Raji (cell line): ENCODE results near the gene PRKCSH.

ENCODE experiments used
- POLR2A ChIP-seq: IDR thresholded peaks from 2 replicates; pipeline ENCODE4 v1.6.1; 2011; ENCODE audit warnings: low read depth, low read length, control low read depth; ENCODE audit not compliant: insufficient read depth

PRKCSH gene

GRCh38 chr19:11480715-11481533, 45.5 kb downstream of the PRKCSH start, which contains the start of gene ELAVL3:
Gene ELAVL3, minus strand, starts transcription at chr19:11481046. Its CDS starts 438 bp downstream, at chr19:11480608.
- TF ChIP-seq POLR2A = no peak

GRCh38 chr19:11481534-11482383, 46.3 kb downstream of the PRKCSH start:
- TF ChIP-seq POLR2A = peak; percentile 88

DNA sequence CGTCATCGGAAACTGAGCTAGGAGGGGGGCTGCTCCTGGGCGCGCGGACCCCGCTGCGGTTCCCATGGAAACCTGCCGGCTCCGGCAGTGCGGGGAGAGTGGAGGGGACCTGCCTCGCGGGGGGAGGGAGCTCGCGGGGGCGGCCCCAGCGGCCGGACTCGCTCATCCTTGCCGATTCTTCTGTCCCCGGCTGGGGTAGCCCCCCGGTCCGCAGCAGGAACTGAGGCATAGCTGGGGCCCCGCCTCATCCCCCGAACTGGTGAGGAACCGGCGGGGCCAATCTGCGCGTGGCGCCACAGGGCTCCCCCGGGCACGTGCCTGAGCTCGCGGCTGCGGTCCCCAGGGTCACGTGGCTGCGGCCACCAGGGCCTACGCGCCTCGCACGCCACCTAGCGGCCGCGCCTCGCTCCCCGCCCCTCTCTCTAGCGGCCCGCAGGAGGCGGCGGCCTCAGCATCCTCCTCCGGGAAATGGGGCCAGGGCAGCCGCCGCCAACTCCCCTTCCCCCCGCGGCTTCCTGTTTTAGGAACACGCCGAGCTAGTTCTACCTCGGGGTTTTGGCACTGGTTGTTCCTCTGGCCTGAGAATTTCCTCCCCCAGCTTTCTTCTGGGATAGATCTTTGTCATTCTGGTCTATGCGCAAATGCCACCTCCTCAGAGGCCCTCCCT, 47.1 kb downstream of the PRKCSH start:
- TF ChIP-seq POLR2A = peak; percentile 76

GRCh38 chr19:11483366-11484111, 48.1 kb downstream of the PRKCSH start:
- TF ChIP-seq POLR2A = no peak

- no peak for TF ChIP-seq POLR2A
These were observed 49.9 kb downstream of the PRKCSH start for GRCh38 chr19:11485245-11485837.

DNA sequence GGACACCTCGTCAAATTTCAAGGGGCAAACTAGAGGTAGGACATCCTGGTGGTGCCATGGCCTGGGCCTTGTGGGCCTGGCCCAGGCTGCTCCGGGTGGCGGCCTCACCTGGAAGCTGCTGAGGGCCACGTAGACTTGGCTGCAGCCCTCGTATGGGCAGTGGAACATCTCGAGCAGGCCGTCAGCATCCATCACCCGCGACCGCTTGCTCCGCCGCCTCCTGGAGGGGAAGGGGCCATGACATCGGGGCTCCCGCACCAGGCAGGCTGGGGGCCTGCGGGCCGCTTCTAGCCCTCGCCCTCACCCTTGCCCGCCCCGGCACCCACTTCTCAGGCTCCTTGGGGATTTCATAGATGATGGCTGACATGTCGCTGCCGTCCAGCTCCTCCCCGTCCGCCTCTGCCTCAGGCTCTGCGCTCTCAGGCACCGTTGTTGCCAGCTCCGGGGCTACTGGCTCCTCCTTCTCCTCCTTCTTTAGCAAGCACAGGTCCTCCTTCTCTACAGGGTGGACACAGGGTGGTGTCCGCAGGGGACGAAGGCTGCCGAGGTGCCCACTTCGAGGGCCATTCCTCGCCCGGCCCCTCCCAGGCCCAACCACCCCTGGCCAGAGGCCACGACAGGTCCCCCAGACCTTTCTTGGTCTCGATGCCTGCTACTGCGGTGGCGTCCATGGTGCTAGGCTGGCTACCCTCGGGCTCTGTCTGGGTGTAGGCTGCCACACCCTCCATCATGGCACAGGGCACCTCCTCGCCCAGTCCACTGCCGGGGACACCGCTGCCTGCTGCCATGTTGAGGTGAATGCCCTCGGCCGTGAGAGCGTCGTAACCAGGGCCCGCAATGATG, 51.4 kb downstream of the PRKCSH start:
- TF ChIP-seq POLR2A = no peak

- TF ChIP-seq POLR2A = no peak
These were observed 53.9 kb downstream of the PRKCSH start for GRCh38 chr19:11489378-11489777.

GRCh38 chr19:11494634-11495285, 59.3 kb downstream of the PRKCSH start:
- TF ChIP-seq POLR2A = no peak

DNA sequence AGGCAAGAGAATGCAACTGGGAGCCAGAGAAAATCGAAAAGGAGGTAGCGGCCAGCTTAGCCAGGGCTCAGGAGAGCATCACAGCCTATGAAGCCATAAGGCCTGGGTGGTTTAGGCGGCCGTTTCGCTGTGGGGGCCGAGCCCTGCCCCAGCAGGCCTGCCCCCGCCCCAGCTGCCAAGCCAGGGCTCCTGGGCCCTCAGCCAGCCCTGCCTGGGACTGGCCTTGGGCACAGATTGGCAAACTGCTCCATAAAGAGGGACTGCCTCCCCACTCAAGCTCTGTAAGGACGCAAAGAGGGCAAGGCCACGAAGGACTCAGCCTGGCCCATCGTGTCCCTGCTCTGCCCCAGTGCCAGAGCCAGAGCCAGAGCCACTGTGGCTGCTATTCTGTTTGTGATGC, 60.0 kb downstream of the PRKCSH start:
- TF ChIP-seq POLR2A = no peak

GRCh38 chr19:11495885-11496284, 60.5 kb downstream of the PRKCSH start:
- no peak for TF ChIP-seq POLR2A

DNA sequence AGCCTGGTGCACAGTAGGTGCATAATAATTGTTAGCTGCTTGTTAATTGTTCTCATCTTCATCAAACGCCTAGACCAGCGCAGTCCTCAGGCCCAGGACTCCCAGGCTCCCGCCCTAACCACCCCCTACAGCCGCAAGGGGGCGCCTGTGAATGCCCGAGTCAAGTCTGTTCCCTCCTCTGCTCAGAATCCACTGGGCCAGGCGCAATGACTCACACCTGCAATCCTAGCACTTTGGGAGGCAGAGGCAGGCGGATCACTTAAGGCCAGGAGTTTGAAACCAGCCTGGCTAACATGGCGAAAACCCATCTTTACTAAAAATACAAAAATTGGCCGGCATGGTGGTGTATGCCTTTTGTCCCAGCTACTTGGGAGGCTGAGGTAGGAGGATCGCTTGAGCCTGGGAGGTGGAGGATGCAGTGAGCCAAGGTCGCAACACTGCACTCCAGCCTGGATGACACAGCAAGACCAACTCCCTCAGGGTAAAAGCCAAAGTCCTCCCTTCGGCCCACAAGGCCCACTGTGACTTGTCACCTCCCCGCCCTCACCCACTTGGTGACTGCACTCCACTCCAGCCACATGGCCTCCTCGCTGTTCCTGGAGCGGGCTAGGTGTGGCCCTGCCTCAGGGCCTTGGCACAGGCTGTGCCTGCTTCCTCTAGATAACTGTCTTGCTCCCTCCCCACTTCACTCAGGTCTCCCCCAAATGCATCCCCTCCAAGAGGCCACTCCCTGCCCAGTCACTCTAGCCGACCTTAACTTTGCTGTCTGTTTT, 61.1 kb downstream of the PRKCSH start:
- no peak for TF ChIP-seq POLR2A

DNA sequence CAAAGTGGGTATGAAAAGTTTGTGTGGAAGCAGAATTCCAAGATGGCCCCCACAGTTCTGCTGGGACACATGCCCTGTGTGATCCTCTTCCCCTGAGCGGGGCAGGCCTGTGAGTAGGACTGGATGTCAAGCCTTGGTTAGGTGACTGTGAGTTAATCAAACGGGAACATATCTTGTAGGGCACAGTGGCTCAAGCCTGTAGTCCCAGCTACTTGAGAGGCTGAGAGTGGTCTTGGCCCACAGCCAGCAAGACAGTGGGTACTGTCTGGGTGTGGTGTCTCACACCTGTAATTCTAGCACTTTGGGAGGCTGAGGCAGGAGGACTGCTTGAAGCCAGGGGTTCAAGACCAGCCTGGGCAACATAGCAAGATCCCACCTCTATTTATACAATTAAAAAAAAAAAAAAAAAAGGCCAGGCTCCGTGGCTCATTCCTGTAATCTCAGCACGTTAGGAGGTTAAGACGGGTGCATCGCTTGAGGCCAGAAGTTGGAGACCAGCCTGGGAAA, 63.8 kb downstream of the PRKCSH start:
- no peak for TF ChIP-seq POLR2A
